Right lobe of liver (tissue), 4 donors: ENCODE measurements around the gene MECR.

Experiments
- POLR2A ChIP-seq: fragments of 450-650 bp; IDR thresholded peaks from one replicate; pipeline ENCODE4 v1.6.1; 2017; ENCODE audit warnings: antibody characterized with exemption, mild to moderate bottlenecking
- TF ChIP-seq, protein P1 (sequence below), 4 donors: fragments of 200-600 bp in 3 of 4; fragments of 450-650 bp in 1 of 4; IDR thresholded peaks; one replicate each; pipeline versions ENCODE4 v1.5.1 to v1.8.0; 2016 to 2022; ENCODE audit warnings: antibody characterized with exemption in 4 of 4, mild to moderate bottlenecking in 2 of 4
- donor health status: DM: no; HTN: no; CAD: no.
- donor health status: DM: no; HTN: no; CAD: no.
- donor health status: DM: no; HTN: yes; CAD: no.

DNA sequence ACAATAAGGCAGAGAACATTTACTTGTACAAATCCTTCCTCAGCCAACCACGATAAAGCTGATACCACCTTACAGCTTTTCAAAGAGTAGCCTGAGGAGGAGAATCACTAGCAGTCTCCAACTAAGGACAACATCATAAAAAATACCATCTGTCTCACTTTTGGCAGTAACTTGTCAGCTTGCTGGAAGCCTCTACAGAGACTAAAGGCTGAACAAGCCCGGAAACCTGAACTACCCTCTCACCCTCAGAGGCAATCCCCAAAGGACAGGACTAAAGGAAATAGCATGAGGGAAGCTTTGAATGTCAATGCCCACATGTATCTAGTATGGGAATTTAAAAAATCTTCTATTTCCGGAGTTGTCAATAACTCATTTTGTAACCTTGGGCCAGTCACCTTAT is 59.6 kb downstream of the MECR start:
- TF ChIP-seq, protein P1, sequence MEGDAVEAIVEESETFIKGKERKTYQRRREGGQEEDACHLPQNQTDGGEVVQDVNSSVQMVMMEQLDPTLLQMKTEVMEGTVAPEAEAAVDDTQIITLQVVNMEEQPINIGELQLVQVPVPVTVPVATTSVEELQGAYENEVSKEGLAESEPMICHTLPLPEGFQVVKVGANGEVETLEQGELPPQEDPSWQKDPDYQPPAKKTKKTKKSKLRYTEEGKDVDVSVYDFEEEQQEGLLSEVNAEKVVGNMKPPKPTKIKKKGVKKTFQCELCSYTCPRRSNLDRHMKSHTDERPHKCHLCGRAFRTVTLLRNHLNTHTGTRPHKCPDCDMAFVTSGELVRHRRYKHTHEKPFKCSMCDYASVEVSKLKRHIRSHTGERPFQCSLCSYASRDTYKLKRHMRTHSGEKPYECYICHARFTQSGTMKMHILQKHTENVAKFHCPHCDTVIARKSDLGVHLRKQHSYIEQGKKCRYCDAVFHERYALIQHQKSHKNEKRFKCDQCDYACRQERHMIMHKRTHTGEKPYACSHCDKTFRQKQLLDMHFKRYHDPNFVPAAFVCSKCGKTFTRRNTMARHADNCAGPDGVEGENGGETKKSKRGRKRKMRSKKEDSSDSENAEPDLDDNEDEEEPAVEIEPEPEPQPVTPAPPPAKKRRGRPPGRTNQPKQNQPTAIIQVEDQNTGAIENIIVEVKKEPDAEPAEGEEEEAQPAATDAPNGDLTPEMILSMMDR (IDR thresholded peaks at IDR 0.05) = no peak
- TF ChIP-seq POLR2A = no peak
